Ovary (tissue), 3 donors: ENCODE results near the gene KCNJ10.

Source experiments
- CTCF ChIP-seq, 3 donors: fragments of 450-650 bp in 2 of 3; fragments of 200-600 bp in 1 of 3; IDR thresholded peaks; one replicate each; pipeline versions ENCODE4 v1.5.1 to v1.8.0; 2016 to 2022; ENCODE audit warnings: antibody characterized with exemption in 3 of 3, mild to moderate bottlenecking in 1 of 3
- POLR2A ChIP-seq: fragments of 450-650 bp; IDR thresholded peaks from one replicate; pipeline ENCODE4 v1.6.1; 2017; ENCODE audit warnings: antibody characterized with exemption, mild to moderate bottlenecking, moderate library complexity
- donor health status: DM: no; HTN: no; CAD: no.

GRCh38 chr1:159951551-159951950 is 118.4 kb downstream of the KCNJ10 start:
- TF ChIP-seq CTCF (IDR thresholded peaks at IDR 0.05), result no peak
- TF ChIP-seq POLR2A, result no peak
